IMR-90 (cell line): ENCODE results near the gene GPR137. TPM values are rescaled to one million over a fixed set of nuclear protein-coding genes. Genes with fewer than 3 reads are reported as not detected.
"Not testable (repeated sequence)": the region's sequence is repeated elsewhere in the genome, so short reads cannot be mapped to it uniquely, and the experiment has no call there.

Experiments used
- ATAC-seq: fragments of 200-7000 bp; cut with Tn5 transposase; 2 replicates; pipeline ENCODE4 v1.9.1; 2020; ENCODE audit warnings: low read depth, mild to moderate bottlenecking, moderate library complexity
- BruUV-seq: library from RNA; stranded (reverse); fragments of 400-500 nt; replicated peaks from 2 replicates; lab custom pipeline; 2021; lab: Mats Ljungman, UMichigan
- CTCF ChIA-PET: fragments of 300-600 bp; formaldehyde crosslinking; extraction: SDS; loops from one replicate; lab custom pipeline; 2021; ENCODE audit warnings: antibody characterized with exemption; lab: Yijun Ruan, JAX
- POLR2A ChIA-PET: fragments of 300-600 bp; sonication (Branson Sonifier 250); formaldehyde crosslinking; loops from one replicate; lab custom pipeline; 2022; ENCODE audit warnings: antibody characterized with exemption; ENCODE audit not compliant: unreplicated experiment; lab: Charles Lee
- DNase-seq: peaks from one replicate; pipeline ENCODE4 v3.0.0; 2013
- H2AFZ ChIP-seq: replicated peaks from 2 replicates; pipeline ENCODE3; 2013; ENCODE audit warnings: low read length, mild to moderate bottlenecking; ENCODE audit not compliant: poor library complexity
- H2AK5ac ChIP-seq: 2 replicates; pipeline ENCODE4 v1.6.1; 2013; ENCODE audit warnings: low read depth, low read length, inconsistent platforms
- H2AK9ac ChIP-seq: replicated peaks from 2 replicates; pipeline ENCODE3; 2013; ENCODE audit warnings: mild to moderate bottlenecking, low read depth, low read length, moderate library complexity; ENCODE audit not compliant: poor library complexity
- H2BK120ac ChIP-seq: 2 replicates; pipeline ENCODE4 v1.6.1; 2013; ENCODE audit warnings: low read depth, low read length, inconsistent platforms
- H2BK15ac ChIP-seq: 3 replicates; pipeline ENCODE4 v1.6.1; 2013; ENCODE audit warnings: low read depth, low read length, inconsistent platforms
- H2BK20ac ChIP-seq: 2 replicates; pipeline ENCODE4 v1.6.1; 2013; ENCODE audit warnings: low read depth, mild to moderate bottlenecking, inconsistent platforms, low read length, moderate library complexity
- H2BK5ac ChIP-seq: 2 replicates; pipeline ENCODE4 v1.6.1; 2013; ENCODE audit warnings: mild to moderate bottlenecking, low read depth, low read length, inconsistent platforms; ENCODE audit not compliant: poor library complexity, severe bottlenecking
- H3K14ac ChIP-seq: replicated peaks from 2 replicates; pipeline ENCODE4 v1.6.1; 2013; ENCODE audit warnings: low read depth, low read length, inconsistent platforms
- H3K18ac ChIP-seq: 2 replicates; pipeline ENCODE4 v1.6.1; 2013; ENCODE audit warnings: low read depth, low read length, control low read depth
- H3K23ac ChIP-seq: 2 replicates; pipeline ENCODE4 v1.6.1; 2013; ENCODE audit warnings: low read depth, low read length, inconsistent platforms
- H3K27ac ChIP-seq: 2 replicates; pipeline ENCODE4 v1.5.1; 2013; ENCODE audit warnings: mild to moderate bottlenecking, control low read depth, low read length; ENCODE audit not compliant: insufficient read depth
- H3K27me3 ChIP-seq: 2 replicates; pipeline ENCODE4 v1.6.1; 2013; ENCODE audit warnings: low read length; ENCODE audit not compliant: control insufficient read depth, insufficient read depth
- H3K36me3 ChIP-seq: 2 replicates; pipeline ENCODE4 v1.6.1; 2013; ENCODE audit warnings: low read length, mixed read lengths; ENCODE audit not compliant: control insufficient read depth, insufficient read depth
- H3K4ac ChIP-seq: 2 replicates; pipeline ENCODE4 v1.6.1; 2013; ENCODE audit warnings: low read depth, low read length, inconsistent platforms
- H3K4me1 ChIP-seq: 2 replicates; pipeline ENCODE4 v1.6.1; 2013; ENCODE audit warnings: low read length, mixed read lengths; ENCODE audit not compliant: control insufficient read depth, insufficient read depth
- H3K4me2 ChIP-seq: 2 replicates; pipeline ENCODE4 v1.6.1; 2013; ENCODE audit warnings: low read depth, mild to moderate bottlenecking, control low read depth, low read length, moderate library complexity
- H3K4me3 ChIP-seq: 2 replicates; pipeline ENCODE4 v1.5.1; 2013; ENCODE audit warnings: low read depth, mild to moderate bottlenecking, control low read depth, low read length, moderate library complexity; ENCODE audit not compliant: insufficient read depth
- H3K56ac ChIP-seq: 2 replicates; pipeline ENCODE4 v1.6.1; 2013; ENCODE audit warnings: low read length, inconsistent platforms; ENCODE audit not compliant: insufficient read depth; ENCODE audit errors: extremely low read depth
- H3K79me1 ChIP-seq, 2 experiments: 2 replicates each; pipeline ENCODE4 v1.6.1; 2013; ENCODE audit warnings: low read length in 2 of 2, inconsistent platforms in 1 of 2, low read depth in 1 of 2
- H3K9ac ChIP-seq: 2 replicates; pipeline ENCODE4 v1.6.1; 2013; ENCODE audit warnings: low read depth, low read length, control low read depth
- H3K9me1 ChIP-seq: 2 replicates; pipeline ENCODE4 v1.6.1; 2013; ENCODE audit warnings: low read length, inconsistent platforms; ENCODE audit not compliant: insufficient read depth
- H3K9me3 ChIP-seq: 2 replicates; pipeline ENCODE4 v1.6.1; 2013; ENCODE audit warnings: low read length; ENCODE audit not compliant: control insufficient read depth, insufficient read depth
- H4K20me1 ChIP-seq: 2 replicates; pipeline ENCODE4 v1.6.1; 2013; ENCODE audit warnings: low read length, inconsistent platforms; ENCODE audit not compliant: insufficient read depth
- H4K5ac ChIP-seq: 2 replicates; pipeline ENCODE4 v1.6.1; 2013; ENCODE audit warnings: mild to moderate bottlenecking, low read depth, low read length, control low read depth
- H4K8ac ChIP-seq, 2 experiments: 2 replicates each; pipeline ENCODE4 v1.6.1; 2013; ENCODE audit warnings: low read depth in 2 of 2, low read length in 2 of 2, control low read depth in 1 of 2, inconsistent platforms in 1 of 2
- H4K91ac ChIP-seq: 2 replicates; pipeline ENCODE4 v1.6.1; 2013; ENCODE audit warnings: low read depth, low read length, inconsistent platforms; ENCODE audit not compliant: insufficient read depth
- WGBS, 2 experiments: methylation state at CpG; one replicate each; pipeline versions ENCODE4 v1.1.5 to v1.1.7; 2013; ENCODE audit warnings: missing lambda C conversion rate in 2 of 2; ENCODE audit not compliant: insufficient read length in 1 of 2; ENCODE audit errors: extremely low coverage in 2 of 2; 5-methylcytosine and 5-hydroxymethylcytosine counted together
- dilution Hi-C: fragments of 300-500 bp; cut with HindIII; formaldehyde crosslinking; loops from one replicate; pipeline ENCODE4 v1.14.3; 2018; ENCODE audit warnings: low sequenced_read_pairs; ENCODE audit not compliant: unreplicated experiment
- in situ Hi-C: fragments of 300-500 bp; cut with MboI; formaldehyde crosslinking; loops from 3 replicates; pipeline ENCODE4 v1.14.3; 2019; ENCODE audit warnings: low sequenced_read_pairs, inconsistent platforms, mixed read lengths
- intact Hi-C: fragments of 100-400 bp; cut with micrococcal nuclease; formaldehyde crosslinking; loops from 2 replicates; pipeline ENCODE4 v1.10.0; 2022
- polyA plus RNA-seq, 3 experiments: library from polyadenylated mRNA; depleted of rRNA; stranded (reverse); fragments of >200 nt; gene quantifications; 2 replicates each; pipeline ENCODE4 v1.2.3, GENCODE V29; 2012; ENCODE audit warnings: low replicate concordance in 1 of 3
- total RNA-seq: library from RNA; depleted of rRNA; stranded (reverse); fragments of >200 nt; gene quantifications from 2 replicates; pipeline ENCODE4 v1.2.3, GENCODE V29; 2012

GPR137 gene
- total and polyA plus RNA-seq, 2 of the 4 experiments (the other 2 are of a cell fraction): 3.6 to 26.0 TPM

DNA sequence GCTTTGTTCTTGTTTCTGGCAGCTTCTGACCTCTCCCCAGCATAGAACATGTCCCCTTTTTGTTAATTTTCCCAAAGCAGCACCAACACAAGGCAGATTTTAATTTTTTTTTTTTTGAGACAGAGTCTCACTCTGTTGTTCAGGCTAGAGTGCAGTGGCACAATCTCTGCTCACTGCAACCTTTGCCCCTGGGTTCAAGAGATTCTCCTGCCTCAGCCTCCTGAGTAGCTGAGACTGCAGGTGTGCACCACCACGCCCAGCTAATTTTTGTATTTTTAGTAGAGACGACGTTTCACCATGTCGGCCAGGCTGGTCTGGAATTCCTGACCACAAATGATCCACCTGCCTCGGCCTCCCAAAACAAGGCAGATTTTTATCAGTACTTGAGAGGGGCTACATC, 22.1 kb downstream of the GPR137 start:
- H2BK15ac ChIP-seq, DNase-seq, H3K9ac ChIP-seq, H2AFZ ChIP-seq, H2BK5ac ChIP-seq, H2AK5ac ChIP-seq, H2BK120ac ChIP-seq, H3K4me2 ChIP-seq, ATAC-seq, H3K36me3 ChIP-seq, H3K9me1 ChIP-seq, H2AK9ac ChIP-seq, dilution Hi-C loops, H3K18ac ChIP-seq, H3K14ac ChIP-seq, H3K27ac ChIP-seq, H3K27me3 ChIP-seq, H3K4ac ChIP-seq, H4K20me1 ChIP-seq, BruUV-seq, H3K56ac ChIP-seq, CTCF ChIA-PET, H4K91ac ChIP-seq, H3K4me1 ChIP-seq, in situ Hi-C loops, H4K8ac ChIP-seq, H3K4me3 ChIP-seq, H3K23ac ChIP-seq, H2BK20ac ChIP-seq, H4K5ac ChIP-seq, H3K9me3 ChIP-seq: not testable (repeated sequence)
- peaks cover 19 to 34% of the 10 kb centered on the region in 2 experiments for H3K79me1 ChIP-seq
- intact Hi-C loops: loop anchor here (10.0 kb wide), 1 partner anchor 303 kb away; no protein-coding TSS in a partner anchor
- WGBS, 2 experiments: 93% methylated on average over 3 of the region's 5 CpGs; no CpG with 5 or more reads in 1 of the 2 experiments
- POLR2A ChIA-PET: interaction anchor here (0.6 kb wide), 1 partner anchor 39 kb away, joined by 5 read pairs; no protein-coding TSS in a partner anchor
